GM21390 (cell line): ENCODE results near the gene AKT3.
"Not testable (repeated sequence)": the region's sequence is repeated elsewhere in the genome, so short reads cannot be mapped to it uniquely, and the experiment has no call there.

ENCODE experiments used
- ATAC-seq: cut with Tn5 transposase; IDR thresholded peaks from one replicate; pipeline ENCODE4 v1.9.1; 2021; ENCODE audit not compliant: unreplicated experiment

Gene AKT3

GRCh38 chr1:243842161-243842560 lies 7.9 kb downstream of the AKT3 start:
- no peak for ATAC-seq

- no peak for ATAC-seq
Observed at GRCh38 chr1:243841507-243841906, 8.5 kb downstream of the AKT3 start.

- peak; percentile 90 for ATAC-seq
Observed at GRCh38 chr1:243837907-243838535, 12.0 kb downstream of the AKT3 start.

- no peak for ATAC-seq
Observed at GRCh38 chr1:243834130-243834529, 15.9 kb downstream of the AKT3 start.

GRCh38 chr1:243831463-243831862 lies 18.6 kb downstream of the AKT3 start:
- no peak for ATAC-seq

- ATAC-seq, result no peak
Observed at GRCh38 chr1:243827206-243827605, 22.8 kb downstream of the AKT3 start.

- not testable (repeated sequence) for ATAC-seq
Observed at GRCh38 chr1:243824907-243825306, 25.1 kb downstream of the AKT3 start.

- no peak for ATAC-seq
Observed at GRCh38 chr1:243821177-243821680, 28.8 kb downstream of the AKT3 start.

- no peak for ATAC-seq
Observed at GRCh38 chr1:243819438-243819839, 30.6 kb downstream of the AKT3 start.

GRCh38 chr1:243818978-243819377 lies 31.1 kb downstream of the AKT3 start:
- no peak for ATAC-seq

- no peak for ATAC-seq
Observed at GRCh38 chr1:243814718-243815117, 35.3 kb downstream of the AKT3 start.

- not testable (repeated sequence) for ATAC-seq
Observed at GRCh38 chr1:243807346-243807745, 42.7 kb downstream of the AKT3 start.

- no peak for ATAC-seq
Observed at GRCh38 chr1:243806310-243806709, 43.7 kb downstream of the AKT3 start.

GRCh38 chr1:243802736-243803135 lies 47.3 kb downstream of the AKT3 start:
- ATAC-seq, result no peak

- no peak for ATAC-seq
Observed at GRCh38 chr1:243801378-243801777, 48.7 kb downstream of the AKT3 start.

GRCh38 chr1:243799908-243800307 lies 50.1 kb downstream of the AKT3 start:
- ATAC-seq, result no peak

- no peak for ATAC-seq
Observed at GRCh38 chr1:243798726-243799125, 51.3 kb downstream of the AKT3 start.

GRCh38 chr1:243796016-243796415 lies 54.0 kb downstream of the AKT3 start:
- ATAC-seq, result no peak

- no peak for ATAC-seq
Observed at GRCh38 chr1:243793298-243793697, 56.7 kb downstream of the AKT3 start.

GRCh38 chr1:243792891-243793290 lies 57.2 kb downstream of the AKT3 start:
- no peak for ATAC-seq

GRCh38 chr1:243792401-243792800 lies 57.6 kb downstream of the AKT3 start:
- no peak for ATAC-seq

- no peak for ATAC-seq
Observed at GRCh38 chr1:243791586-243792267, 58.3 kb downstream of the AKT3 start.

- ATAC-seq, result no peak
Observed at GRCh38 chr1:243790404-243790803, 59.6 kb downstream of the AKT3 start.
